Erythroblast (primary cell): ENCODE results near the gene TOP3A.

Experiments
- GATA1 ChIP-seq: IDR thresholded peaks from 2 replicates; pipeline ENCODE4 v1.6.1; 2011; ENCODE audit warnings: low read depth, mild to moderate bottlenecking, control low read depth, low read length, moderate library complexity
- POLR2A ChIP-seq: IDR thresholded peaks from 2 replicates; pipeline ENCODE4 v1.6.1; 2011; ENCODE audit warnings: mild to moderate bottlenecking, low read length

DNA sequence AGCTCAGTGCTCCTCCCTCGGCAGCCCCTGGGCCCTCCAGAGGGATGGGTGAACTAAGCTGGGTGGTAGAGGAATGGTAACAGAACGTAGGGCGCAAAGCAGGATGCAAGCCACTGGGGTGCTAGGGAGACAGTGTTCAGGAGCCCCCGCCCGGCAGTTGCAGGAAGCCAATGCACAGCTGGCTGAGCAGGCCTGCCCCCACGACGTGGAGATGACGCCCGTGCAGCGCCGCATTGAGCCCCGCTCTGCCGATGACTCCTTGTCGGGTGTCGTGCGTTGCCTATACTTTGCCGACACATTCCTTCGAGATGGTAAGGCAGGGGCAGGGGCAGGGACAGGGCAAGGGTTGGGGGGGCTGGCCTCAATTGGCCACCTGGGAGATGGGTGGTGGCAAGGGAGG, 76.5 kb downstream of the TOP3A start:
- TF ChIP-seq POLR2A: no peak
- TF ChIP-seq GATA1: no peak
